ENCODE data around the gene RAB20.

DNA sequence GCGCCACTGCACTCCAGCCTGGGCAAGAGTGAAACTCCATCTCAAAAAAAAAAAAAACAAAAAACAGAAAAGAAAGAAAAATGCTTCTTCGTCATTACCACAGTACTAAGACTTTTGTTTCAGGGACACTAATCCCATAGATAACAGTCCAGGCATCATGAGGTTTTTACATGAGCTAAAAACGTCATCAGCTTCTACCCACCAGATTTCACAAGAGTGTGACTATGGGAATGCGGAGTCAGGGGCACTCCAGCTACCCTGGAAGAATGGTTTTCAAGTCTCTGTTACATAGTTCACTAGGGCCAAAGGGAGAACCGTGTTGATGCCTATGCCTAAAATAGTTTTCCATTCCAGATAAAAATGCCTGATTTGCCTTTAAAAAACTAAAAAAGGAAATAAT lies 33.2 kb downstream of the RAB20 start:
- TF ChIP-seq SUZ12 (IDR thresholded peaks at IDR 0.05) (no peak), SP1 (IDR thresholded peaks at IDR 0.05) (no peak), BHLHE40 (IDR thresholded peaks at IDR 0.05; ENCODE audit: borderline replicate concordance) (no peak), TARDBP (IDR thresholded peaks at IDR 0.05) (no peak), ARNT (IDR thresholded peaks at IDR 0.05) (no peak), FOXM1 (IDR thresholded peaks at IDR 0.05; ENCODE audit: borderline replicate concordance) (no peak), L3MBTL2 (conservative IDR thresholded peaks at IDR 0.05) (no peak), ELF4 (IDR thresholded peaks at IDR 0.05) (no peak), NFRKB (IDR thresholded peaks at IDR 0.05) (no peak), FOXK2 (IDR thresholded peaks at IDR 0.05) (no peak), ZNF384 (IDR thresholded peaks at IDR 0.05) (no peak), HDGF (IDR thresholded peaks at IDR 0.05; ENCODE audit: borderline replicate concordance) (no peak)
- TF ChIP-seq, protein P1, sequence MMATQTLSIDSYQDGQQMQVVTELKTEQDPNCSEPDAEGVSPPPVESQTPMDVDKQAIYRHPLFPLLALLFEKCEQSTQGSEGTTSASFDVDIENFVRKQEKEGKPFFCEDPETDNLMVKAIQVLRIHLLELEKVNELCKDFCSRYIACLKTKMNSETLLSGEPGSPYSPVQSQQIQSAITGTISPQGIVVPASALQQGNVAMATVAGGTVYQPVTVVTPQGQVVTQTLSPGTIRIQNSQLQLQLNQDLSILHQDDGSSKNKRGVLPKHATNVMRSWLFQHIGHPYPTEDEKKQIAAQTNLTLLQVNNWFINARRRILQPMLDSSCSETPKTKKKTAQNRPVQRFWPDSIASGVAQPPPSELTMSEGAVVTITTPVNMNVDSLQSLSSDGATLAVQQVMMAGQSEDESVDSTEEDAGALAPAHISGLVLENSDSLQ (IDR thresholded peaks at IDR 0.05), result no peak
